Measurements from ENCODE around the gene ZDHHC24.
"Not testable (repeated sequence)": the region's sequence is repeated elsewhere in the genome, so short reads cannot be mapped to it uniquely, and the experiment has no call there.

The ZDHHC24 gene

GRCh38 chr11:66564984-66565383, 19.1 kb upstream of the ZDHHC24 start:
- no peak for DNase-seq

- DNase-seq: no peak
Observed at GRCh38 chr11:66564538-66564937, 18.7 kb upstream of the ZDHHC24 start.

- DNase-seq: no peak
Observed at GRCh38 chr11:66563832-66564231, 18.0 kb upstream of the ZDHHC24 start.

- no peak for DNase-seq
Observed at GRCh38 chr11:66562907-66563583, 17.2 kb upstream of the ZDHHC24 start.

- no peak for DNase-seq
Observed at GRCh38 chr11:66562275-66562674, 16.4 kb upstream of the ZDHHC24 start.

GRCh38 chr11:66561975-66562248, 16.1 kb upstream of the ZDHHC24 start:
- DNase-seq: no peak

GRCh38 chr11:66561178-66561974, 15.5 kb upstream of the ZDHHC24 start:
- DNase-seq: no peak

- DNase-seq: no peak
Observed at GRCh38 chr11:66559866-66560676, 14.2 kb upstream of the ZDHHC24 start.

- DNase-seq: peak; percentile 49
Observed at GRCh38 chr11:66559142-66559865, 13.5 kb upstream of the ZDHHC24 start.

- no peak for DNase-seq
Observed at GRCh38 chr11:66557733-66558326, 12.0 kb upstream of the ZDHHC24 start.

GRCh38 chr11:66556086-66556485, 10.2 kb upstream of the ZDHHC24 start:
- DNase-seq: no peak

GRCh38 chr11:66555416-66555815, 9.6 kb upstream of the ZDHHC24 start:
- DNase-seq: no peak

GRCh38 chr11:66554602-66555001, 8.8 kb upstream of the ZDHHC24 start:
- DNase-seq: no peak

- DNase-seq: no peak
Observed at GRCh38 chr11:66550887-66551286, 5.0 kb upstream of the ZDHHC24 start.

- DNase-seq: no peak
Observed at GRCh38 chr11:66549696-66550095, 3.8 kb upstream of the ZDHHC24 start.

- DNase-seq: no peak
Observed at GRCh38 chr11:66548774-66549630, 3.2 kb upstream of the ZDHHC24 start.

GRCh38 chr11:66548041-66548440, 2.2 kb upstream of the ZDHHC24 start:
- no peak for DNase-seq

- no peak for DNase-seq
Observed at GRCh38 chr11:66547662-66548009, 1.8 kb upstream of the ZDHHC24 start.

- DNase-seq: no peak
Observed at GRCh38 chr11:66546966-66547661, 1.3 kb upstream of the ZDHHC24 start.

GRCh38 chr11:66546368-66546965, 619 bp upstream of the ZDHHC24 start, which contains the start of gene ACTN3:
Gene ACTN3 (plus strand): TSS chr11:66546903. CDS start chr11:66546938, 35 bp downstream.
- DNase-seq: peak; percentile 21

GRCh38 chr11:66544952-66545351, 896 bp downstream of the ZDHHC24 start:
- DNase-seq: not testable (repeated sequence)
